Nephron progenitor cell (in vitro differentiated cells): ENCODE data around the gene PDS5A.
"Not testable (repeated sequence)": the region's sequence is repeated elsewhere in the genome, so short reads cannot be mapped to it uniquely, and the experiment has no call there.

Experiments
- DNase-seq: peaks from one replicate; pipeline ENCODE4 v3.0.0; 2021
- H3K27ac Mint-ChIP-seq: 2 replicates; pipeline ENCODE4 v1.8.0; 2021; ENCODE audit warnings: mild to moderate bottlenecking, moderate library complexity, mixed read lengths
- H3K27me3 Mint-ChIP-seq: 2 replicates; pipeline ENCODE4 v1.8.0; 2021; ENCODE audit warnings: mild to moderate bottlenecking, low read depth, mixed read lengths; ENCODE audit not compliant: poor library complexity
- H3K36me3 Mint-ChIP-seq: 2 replicates; pipeline ENCODE4 v1.8.0; 2021; ENCODE audit warnings: low read depth, mixed read lengths
- H3K4me1 Mint-ChIP-seq: 2 replicates; pipeline ENCODE4 v1.8.0; 2021; ENCODE audit warnings: mixed read lengths
- H3K4me3 Mint-ChIP-seq: 2 replicates; pipeline ENCODE4 v1.8.0; 2021; ENCODE audit warnings: mild to moderate bottlenecking, moderate library complexity, mixed read lengths
- H3K9me3 Mint-ChIP-seq: 2 replicates; pipeline ENCODE4 v1.8.0; 2021; ENCODE audit warnings: mild to moderate bottlenecking, moderate library complexity, mixed read lengths
- TF ChIP-seq, protein P1 (sequence below): fragments of 200-600 bp; sonication (generic); IDR thresholded peaks from 2 replicates; pipeline ENCODE4 v1.5.0; 2021; ENCODE audit warnings: antibody characterized with exemption

Gene PDS5A

DNA sequence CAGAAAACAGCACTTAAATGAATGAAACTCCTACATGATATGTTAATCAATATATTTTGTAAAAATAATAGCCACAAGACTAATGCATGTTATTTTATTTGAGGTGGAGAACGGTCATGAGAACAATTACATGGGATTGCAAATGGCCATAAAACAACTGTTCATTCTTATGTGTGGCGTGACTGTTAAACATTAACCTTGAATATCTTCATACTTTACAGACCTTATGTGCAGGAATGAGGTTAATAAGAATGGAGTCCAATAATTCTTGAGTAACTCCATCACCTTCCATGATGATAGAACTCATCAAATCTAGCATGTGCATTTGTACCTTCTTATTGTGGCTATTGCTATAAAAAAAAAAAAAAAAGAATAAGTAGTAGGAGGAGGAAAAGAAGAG lies 55.3 kb downstream of the PDS5A start:
- peaks cover 76% of the 10 kb centered on the region for H3K36me3 Mint-ChIP-seq

GRCh38 chr4:39913471-39913870 lies 64.2 kb downstream of the PDS5A start:
- no peaks in the 10 kb centered on the region for H3K9me3 Mint-ChIP-seq
- no peak overlapping the region for H3K27ac Mint-ChIP-seq
- no peak overlapping the region for H3K4me3 Mint-ChIP-seq
- no peaks in the 10 kb centered on the region for H3K4me1 Mint-ChIP-seq
- no peaks in the 10 kb centered on the region for H3K27me3 Mint-ChIP-seq
- TF ChIP-seq, protein P1, sequence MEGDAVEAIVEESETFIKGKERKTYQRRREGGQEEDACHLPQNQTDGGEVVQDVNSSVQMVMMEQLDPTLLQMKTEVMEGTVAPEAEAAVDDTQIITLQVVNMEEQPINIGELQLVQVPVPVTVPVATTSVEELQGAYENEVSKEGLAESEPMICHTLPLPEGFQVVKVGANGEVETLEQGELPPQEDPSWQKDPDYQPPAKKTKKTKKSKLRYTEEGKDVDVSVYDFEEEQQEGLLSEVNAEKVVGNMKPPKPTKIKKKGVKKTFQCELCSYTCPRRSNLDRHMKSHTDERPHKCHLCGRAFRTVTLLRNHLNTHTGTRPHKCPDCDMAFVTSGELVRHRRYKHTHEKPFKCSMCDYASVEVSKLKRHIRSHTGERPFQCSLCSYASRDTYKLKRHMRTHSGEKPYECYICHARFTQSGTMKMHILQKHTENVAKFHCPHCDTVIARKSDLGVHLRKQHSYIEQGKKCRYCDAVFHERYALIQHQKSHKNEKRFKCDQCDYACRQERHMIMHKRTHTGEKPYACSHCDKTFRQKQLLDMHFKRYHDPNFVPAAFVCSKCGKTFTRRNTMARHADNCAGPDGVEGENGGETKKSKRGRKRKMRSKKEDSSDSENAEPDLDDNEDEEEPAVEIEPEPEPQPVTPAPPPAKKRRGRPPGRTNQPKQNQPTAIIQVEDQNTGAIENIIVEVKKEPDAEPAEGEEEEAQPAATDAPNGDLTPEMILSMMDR = no peak
- no peak for DNase-seq
- H3K36me3 Mint-ChIP-seq = peaks cover 71% of the 10 kb centered on the region

More for the DNA sequence above, 55.3 kb downstream of the PDS5A start:
- DNase-seq = no peak
- TF ChIP-seq, protein P1 = no peak
- H3K9me3 Mint-ChIP-seq = no peaks in the 10 kb centered on the region
- H3K4me1 Mint-ChIP-seq = no peaks in the 10 kb centered on the region
- H3K27me3 Mint-ChIP-seq = peaks cover 4% of the 10 kb centered on the region
- no peak overlapping the region for H3K4me3 Mint-ChIP-seq
- peak overlapping the region; percentile 22 for H3K27ac Mint-ChIP-seq

DNA sequence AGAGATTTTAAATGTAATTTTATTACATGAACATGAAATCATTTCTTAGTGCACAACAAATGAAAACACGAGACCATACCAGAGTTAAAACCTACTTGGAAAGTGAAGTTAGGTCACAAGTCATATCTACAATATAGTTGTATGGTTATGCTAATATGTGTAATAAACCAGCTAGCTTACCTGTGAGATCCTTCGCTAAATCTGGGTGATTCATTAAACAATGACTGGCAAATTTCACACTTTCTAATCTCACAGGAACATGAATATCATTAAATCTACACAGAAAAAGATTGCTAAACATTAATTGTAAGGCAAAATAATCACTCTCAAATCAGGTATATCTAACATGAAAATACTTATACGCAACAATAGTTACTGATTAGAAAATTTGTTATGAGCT lies 67.6 kb downstream of the PDS5A start:
- Mint-ChIP-seq H3K27me3 (peaks cover 5% of the 10 kb centered on the region), H3K4me3 (no peak overlapping the region)
- TF ChIP-seq, protein P1 = no peak

DNA sequence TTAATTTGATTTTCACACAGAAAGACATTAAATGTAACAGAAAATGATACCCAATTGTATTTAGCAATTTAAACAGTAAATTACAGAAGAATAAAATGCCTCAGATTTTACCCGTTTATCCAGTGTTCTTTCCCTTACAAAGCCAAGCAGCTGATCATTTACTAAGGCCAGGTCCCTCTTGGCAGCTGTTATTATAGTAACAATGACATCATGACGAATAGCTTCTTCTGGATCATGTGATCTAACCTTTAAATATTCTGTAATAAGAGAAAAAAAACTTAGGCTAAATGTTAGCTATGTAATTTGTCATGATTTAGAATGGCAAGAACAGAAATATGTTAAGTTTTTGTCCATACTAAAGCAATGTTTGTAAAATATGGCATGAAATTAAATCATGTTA lies 69.4 kb downstream of the PDS5A start:
- H3K27me3 Mint-ChIP-seq = peaks cover 5% of the 10 kb centered on the region
- no peaks in the 10 kb centered on the region for H3K4me1 Mint-ChIP-seq
- no peaks in the 10 kb centered on the region for H3K9me3 Mint-ChIP-seq
- TF ChIP-seq, protein P1 = no peak
- no peak overlapping the region for H3K4me3 Mint-ChIP-seq
- no peak for DNase-seq
- peaks cover 66% of the 10 kb centered on the region for H3K36me3 Mint-ChIP-seq
- no peak overlapping the region for H3K27ac Mint-ChIP-seq

More for the DNA sequence above, 67.6 kb downstream of the PDS5A start:
- no peak for DNase-seq
- Mint-ChIP-seq H3K9me3 (no peaks in the 10 kb centered on the region), H3K36me3 (peaks cover 80% of the 10 kb centered on the region), H3K27ac (no peak overlapping the region), H3K4me1 (no peaks in the 10 kb centered on the region)

- Mint-ChIP-seq H3K9me3 (no peaks in the 10 kb centered on the region), H3K4me1 (no peaks in the 10 kb centered on the region), H3K36me3 (peaks cover 64% of the 10 kb centered on the region), H3K27me3 (peaks cover 5% of the 10 kb centered on the region), H3K4me3 (no peak overlapping the region), H3K27ac (peak overlapping the region; percentile 62)
- TF ChIP-seq, protein P1 = no peak
- no peak for DNase-seq
Observed at GRCh38 chr4:39905656-39906055, 72.1 kb downstream of the PDS5A start.

DNA sequence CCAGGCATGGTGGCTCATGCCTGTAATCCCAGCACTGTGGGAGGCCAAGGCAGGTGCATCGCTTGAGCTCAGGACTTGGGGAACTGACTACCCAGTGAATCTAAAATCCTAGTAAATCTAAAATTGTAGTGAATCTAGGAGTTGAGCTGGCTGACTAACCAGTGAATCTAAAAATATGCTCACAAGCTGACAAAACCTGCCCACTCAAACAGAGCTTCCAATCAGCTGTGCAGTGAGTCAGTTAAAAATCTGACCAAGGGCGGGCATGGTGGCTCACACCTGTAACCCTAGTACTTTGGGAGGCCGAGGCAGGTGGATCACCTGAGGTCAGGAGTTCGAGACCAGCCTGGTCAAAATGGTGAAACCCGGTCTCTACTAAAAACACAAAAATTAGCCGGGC lies 72.7 kb downstream of the PDS5A start:
- DNase-seq, H3K4me1 Mint-ChIP-seq, H3K4me3 Mint-ChIP-seq, H3K27me3 Mint-ChIP-seq, H3K9me3 Mint-ChIP-seq: not testable (repeated sequence)
- peak overlapping the region; percentile 62 for H3K27ac Mint-ChIP-seq
- peaks cover 62% of the 10 kb centered on the region for H3K36me3 Mint-ChIP-seq
